Progenitor cell of endocrine pancreas (in vitro differentiated cells): ENCODE results near the gene MARCHF11. TPM values are rescaled to one million over a fixed set of nuclear protein-coding genes. Genes with fewer than 3 reads are reported as not detected.

ENCODE experiments used
- DNase-seq: peaks from one replicate; pipeline ENCODE4 v3.0.0; 2021; ENCODE audit warnings: low spot score; ENCODE audit not compliant: unreplicated experiment
- H3K27ac Mint-ChIP-seq: 2 replicates; pipeline ENCODE4 v1.8.0; 2021; ENCODE audit warnings: mild to moderate bottlenecking, moderate library complexity, mixed read lengths
- H3K27me3 Mint-ChIP-seq: 2 replicates; pipeline ENCODE4 v1.8.0; 2021; ENCODE audit warnings: mixed read lengths
- H3K36me3 Mint-ChIP-seq: 2 replicates; pipeline ENCODE4 v1.8.0; 2022; ENCODE audit warnings: mixed read lengths; ENCODE audit not compliant: insufficient read depth
- H3K4me1 Mint-ChIP-seq: 2 replicates; pipeline ENCODE4 v1.8.0; 2021; ENCODE audit warnings: low read depth, mixed read lengths
- H3K4me3 Mint-ChIP-seq: 2 replicates; pipeline ENCODE4 v1.8.0; 2021; ENCODE audit warnings: low read depth, mild to moderate bottlenecking, moderate library complexity, mixed read lengths
- H3K9me3 Mint-ChIP-seq: 2 replicates; pipeline ENCODE4 v1.8.0; 2021; ENCODE audit warnings: low read depth, mixed read lengths
- total RNA-seq: library from RNA; stranded (reverse); gene quantifications from 2 replicates; pipeline ENCODE4 v1.2.1, GENCODE V29; 2021
- TF ChIP-seq, protein P1 (sequence below): fragments of 200-600 bp; sonication (generic); IDR thresholded peaks from one replicate; pipeline ENCODE4 v1.5.0; 2021; ENCODE audit warnings: antibody characterized with exemption, mild to moderate bottlenecking; ENCODE audit not compliant: unreplicated experiment

The MARCHF11 gene
- total RNA-seq, 1 donor from 2014 or later, result not detected

- TF ChIP-seq, protein P1, sequence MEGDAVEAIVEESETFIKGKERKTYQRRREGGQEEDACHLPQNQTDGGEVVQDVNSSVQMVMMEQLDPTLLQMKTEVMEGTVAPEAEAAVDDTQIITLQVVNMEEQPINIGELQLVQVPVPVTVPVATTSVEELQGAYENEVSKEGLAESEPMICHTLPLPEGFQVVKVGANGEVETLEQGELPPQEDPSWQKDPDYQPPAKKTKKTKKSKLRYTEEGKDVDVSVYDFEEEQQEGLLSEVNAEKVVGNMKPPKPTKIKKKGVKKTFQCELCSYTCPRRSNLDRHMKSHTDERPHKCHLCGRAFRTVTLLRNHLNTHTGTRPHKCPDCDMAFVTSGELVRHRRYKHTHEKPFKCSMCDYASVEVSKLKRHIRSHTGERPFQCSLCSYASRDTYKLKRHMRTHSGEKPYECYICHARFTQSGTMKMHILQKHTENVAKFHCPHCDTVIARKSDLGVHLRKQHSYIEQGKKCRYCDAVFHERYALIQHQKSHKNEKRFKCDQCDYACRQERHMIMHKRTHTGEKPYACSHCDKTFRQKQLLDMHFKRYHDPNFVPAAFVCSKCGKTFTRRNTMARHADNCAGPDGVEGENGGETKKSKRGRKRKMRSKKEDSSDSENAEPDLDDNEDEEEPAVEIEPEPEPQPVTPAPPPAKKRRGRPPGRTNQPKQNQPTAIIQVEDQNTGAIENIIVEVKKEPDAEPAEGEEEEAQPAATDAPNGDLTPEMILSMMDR, result no peak
- H3K36me3 Mint-ChIP-seq, result no peaks in the 10 kb centered on the region
- no peak overlapping the region for H3K27ac Mint-ChIP-seq
- no peaks in the 10 kb centered on the region for H3K9me3 Mint-ChIP-seq
- peaks cover 1% of the 10 kb centered on the region for H3K4me1 Mint-ChIP-seq
- DNase-seq, result no peak
- no peaks in the 10 kb centered on the region for H3K27me3 Mint-ChIP-seq
- no peak overlapping the region for H3K4me3 Mint-ChIP-seq
Measured at GRCh38 chr5:16065831-16066230, 113.8 kb downstream of the MARCHF11 start.

- H3K27ac Mint-ChIP-seq, result no peak overlapping the region
- no peaks in the 10 kb centered on the region for H3K4me1 Mint-ChIP-seq
- DNase-seq, result no peak
- TF ChIP-seq, protein P1, result no peak
- no peak overlapping the region for H3K4me3 Mint-ChIP-seq
- no peaks in the 10 kb centered on the region for H3K36me3 Mint-ChIP-seq
- no peaks in the 10 kb centered on the region for H3K27me3 Mint-ChIP-seq
- no peaks in the 10 kb centered on the region for H3K9me3 Mint-ChIP-seq
Measured at GRCh38 chr5:16064135-16064893, 115.3 kb downstream of the MARCHF11 start.

DNA sequence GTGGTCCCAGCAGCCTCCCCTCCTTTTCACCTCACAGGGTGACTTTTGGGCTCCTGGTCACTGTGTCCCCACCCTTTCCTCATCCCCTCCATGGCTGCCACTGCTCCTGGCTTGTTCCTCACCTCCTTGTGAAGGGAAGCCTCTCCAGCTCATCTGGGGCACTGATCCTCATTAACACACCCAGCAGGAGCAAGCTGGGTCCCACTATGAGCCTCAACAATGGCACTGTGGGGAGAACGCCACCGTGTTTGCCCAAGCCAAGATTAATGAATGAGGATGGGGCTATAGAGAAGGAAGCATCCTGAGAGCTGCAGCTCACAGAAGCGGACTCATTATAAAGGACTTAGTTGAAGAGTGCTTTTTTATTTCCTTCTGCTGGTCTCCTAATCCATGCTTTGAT is 118.4 kb downstream of the MARCHF11 start:
- Mint-ChIP-seq H3K27me3 (peaks cover 3% of the 10 kb centered on the region), H3K4me1 (no peaks in the 10 kb centered on the region), H3K27ac (no peak overlapping the region), H3K4me3 (no peak overlapping the region), H3K36me3 (no peaks in the 10 kb centered on the region), H3K9me3 (no peaks in the 10 kb centered on the region)
- TF ChIP-seq, protein P1, result no peak
- no peak for DNase-seq

- no peaks in the 10 kb centered on the region for H3K36me3 Mint-ChIP-seq
- no peak overlapping the region for H3K27ac Mint-ChIP-seq
- H3K9me3 Mint-ChIP-seq, result no peaks in the 10 kb centered on the region
- no peaks in the 10 kb centered on the region for H3K4me1 Mint-ChIP-seq
- H3K27me3 Mint-ChIP-seq, result peaks cover 3% of the 10 kb centered on the region
- TF ChIP-seq, protein P1, result no peak
- H3K4me3 Mint-ChIP-seq, result no peak overlapping the region
- no peak for DNase-seq
Measured at GRCh38 chr5:16057277-16057676, 122.3 kb downstream of the MARCHF11 start.

DNA sequence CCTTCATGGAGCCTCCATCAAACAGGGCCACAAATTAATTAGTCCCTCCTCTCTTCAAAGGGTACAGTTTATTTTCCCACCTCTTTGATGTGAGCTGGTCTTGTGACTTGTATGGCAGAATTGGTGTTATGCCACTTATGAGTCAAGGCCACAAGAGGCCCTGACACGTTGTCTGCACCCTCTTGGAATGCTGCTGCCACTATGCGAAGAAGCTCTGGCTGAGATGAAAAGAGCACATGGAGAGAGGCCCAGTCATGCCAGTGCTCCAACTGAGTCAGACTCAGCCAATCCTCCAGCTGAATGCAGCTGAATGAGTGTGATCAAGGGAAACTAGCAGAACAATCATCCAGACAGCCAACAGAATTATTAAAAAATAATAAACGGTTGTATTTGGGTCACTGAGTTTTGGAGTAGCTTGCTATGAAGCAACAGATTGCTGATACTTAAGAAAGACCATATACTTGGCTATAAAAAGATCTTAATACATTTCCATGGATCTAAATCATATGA is 128.3 kb downstream of the MARCHF11 start:
- TF ChIP-seq, protein P1, result no peak
- DNase-seq, result no peak
- H3K4me1 Mint-ChIP-seq, result no peaks in the 10 kb centered on the region
- no peak overlapping the region for H3K4me3 Mint-ChIP-seq
- H3K27me3 Mint-ChIP-seq, result no peaks in the 10 kb centered on the region
- H3K27ac Mint-ChIP-seq, result no peak overlapping the region
- no peaks in the 10 kb centered on the region for H3K9me3 Mint-ChIP-seq
- no peaks in the 10 kb centered on the region for H3K36me3 Mint-ChIP-seq
